Measurements from ENCODE around the gene PLCH1.
"Not testable (repeated sequence)": the region's sequence is repeated elsewhere in the genome, so short reads cannot be mapped to it uniquely, and the experiment has no call there.

The PLCH1 gene

DNA sequence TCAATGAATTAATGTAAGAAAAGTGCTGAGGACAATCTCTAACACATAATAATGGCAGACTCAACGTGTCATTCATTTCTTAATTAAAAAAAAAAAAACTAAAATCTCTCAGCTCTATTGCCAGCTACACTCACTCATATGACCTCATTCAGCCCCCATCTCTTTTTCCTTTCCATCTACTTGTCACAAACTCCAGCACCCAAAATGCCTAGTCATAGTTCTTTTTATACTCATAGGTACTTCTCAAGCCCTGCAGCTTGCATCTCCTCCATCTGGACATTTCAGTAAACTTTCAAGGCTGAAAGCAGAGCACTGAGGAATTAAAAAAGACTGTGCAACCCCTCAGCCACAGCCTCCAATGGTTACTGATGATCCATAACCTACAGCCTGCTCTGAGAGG is 109.8 kb downstream of the PLCH1 start:
- Histone ChIP-seq H3K27me3 (replicated peaks; ENCODE audit: control insufficient read depth, insufficient read depth, low read length) (no peaks in the 10 kb centered on the region; the same call in 1 of the 2 replicates), H3K36me3 (ENCODE audit: control insufficient read depth, insufficient read depth, low read length) (no peaks in the 10 kb centered on the region), H3K4me3 (replicated peaks; ENCODE audit: low read depth, low read length) (no peak overlapping the region)
- no peak for DNase-seq (ENCODE audit: extremely low read depth, insufficient read length)
- no peak for TF ChIP-seq CTCF (IDR thresholded peaks at IDR 0.05; ENCODE audit: insufficient read depth, low read length, poor library complexity, severe bottlenecking)

GRCh38 chr3:155634121-155634719 is 110.7 kb downstream of the PLCH1 start:
- no peak for DNase-seq (ENCODE audit: extremely low read depth, insufficient read length)
- no peak overlapping the region for H3K4me3 ChIP-seq (replicated peaks; ENCODE audit: low read depth, low read length)
- H3K27me3 ChIP-seq (replicated peaks; ENCODE audit: control insufficient read depth, insufficient read depth, low read length), result no peaks in the 10 kb centered on the region; the same call in 1 of the 2 replicates
- no peak for TF ChIP-seq CTCF (IDR thresholded peaks at IDR 0.05; ENCODE audit: insufficient read depth, low read length, poor library complexity, severe bottlenecking)
- no peaks in the 10 kb centered on the region for H3K36me3 ChIP-seq (ENCODE audit: control insufficient read depth, insufficient read depth, low read length)

DNA sequence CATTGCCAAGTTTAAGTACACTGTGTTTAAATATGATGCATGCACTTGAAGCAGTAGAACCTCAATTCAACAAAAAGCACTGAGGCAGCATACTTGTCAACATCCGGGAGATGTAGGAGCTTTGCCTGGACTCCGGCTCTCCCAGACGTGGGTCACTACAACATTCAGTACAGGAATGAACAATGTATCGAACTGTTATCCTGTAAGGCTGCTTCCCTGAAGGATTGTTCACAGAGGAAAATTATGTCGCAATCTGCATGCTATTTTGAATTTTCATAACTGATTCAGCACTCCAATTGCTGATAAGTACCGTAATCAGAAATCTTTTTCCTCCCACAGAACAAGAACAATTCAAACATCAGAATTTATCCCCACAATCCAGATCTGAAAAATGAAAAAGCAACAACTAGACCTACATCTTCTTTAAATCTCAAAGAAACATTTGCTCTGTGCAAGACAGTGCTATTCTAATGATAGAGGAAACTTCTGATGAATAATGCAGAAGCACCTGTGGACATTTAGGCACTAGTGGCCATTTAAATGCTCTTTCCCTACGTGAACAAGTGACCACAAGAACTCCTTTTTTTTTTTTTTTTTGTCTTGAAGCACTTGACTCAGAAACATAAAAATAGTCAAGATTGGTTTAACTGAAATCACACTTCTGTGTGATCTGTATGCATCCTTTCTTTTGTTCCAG is 113.4 kb downstream of the PLCH1 start:
- H3K36me3 ChIP-seq (ENCODE audit: control insufficient read depth, insufficient read depth, low read length), result no peaks in the 10 kb centered on the region
- DNase-seq (ENCODE audit: extremely low read depth, insufficient read length), result no peak
- H3K4me3 ChIP-seq (replicated peaks; ENCODE audit: low read depth, low read length), result no peak overlapping the region
- no peak for TF ChIP-seq CTCF (IDR thresholded peaks at IDR 0.05; ENCODE audit: insufficient read depth, low read length, poor library complexity, severe bottlenecking)
- H3K27me3 ChIP-seq (replicated peaks; ENCODE audit: control insufficient read depth, insufficient read depth, low read length), result no peaks in the 10 kb centered on the region; the same call in 1 of the 2 replicates

DNA sequence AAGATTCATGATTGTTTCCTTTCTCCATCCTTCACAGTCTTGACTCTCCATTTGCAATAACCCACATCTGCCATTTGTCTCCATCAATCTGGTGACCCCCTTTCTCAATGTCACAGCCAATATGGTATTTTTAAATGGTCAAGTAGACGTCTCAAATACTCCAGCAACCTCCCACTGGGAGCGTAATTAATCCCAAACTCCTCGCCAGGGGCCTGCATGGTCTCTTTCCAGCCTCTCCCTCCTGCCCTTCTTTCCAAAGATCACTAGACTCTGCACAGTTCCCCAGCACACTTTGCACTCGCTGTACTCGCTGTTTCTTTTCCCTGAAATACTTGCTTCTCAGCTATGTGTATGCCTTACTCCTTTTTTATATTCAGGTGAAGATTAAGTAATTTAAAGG is 115.3 kb downstream of the PLCH1 start:
- no peak for TF ChIP-seq CTCF (IDR thresholded peaks at IDR 0.05; ENCODE audit: insufficient read depth, low read length, poor library complexity, severe bottlenecking)
- no peaks in the 10 kb centered on the region for H3K36me3 ChIP-seq (ENCODE audit: control insufficient read depth, insufficient read depth, low read length)
- no peak for DNase-seq (ENCODE audit: extremely low read depth, insufficient read length)
- H3K27me3 ChIP-seq (replicated peaks; ENCODE audit: control insufficient read depth, insufficient read depth, low read length), result no peaks in the 10 kb centered on the region
- H3K4me3 ChIP-seq (replicated peaks; ENCODE audit: low read depth, low read length), result no peak overlapping the region

DNA sequence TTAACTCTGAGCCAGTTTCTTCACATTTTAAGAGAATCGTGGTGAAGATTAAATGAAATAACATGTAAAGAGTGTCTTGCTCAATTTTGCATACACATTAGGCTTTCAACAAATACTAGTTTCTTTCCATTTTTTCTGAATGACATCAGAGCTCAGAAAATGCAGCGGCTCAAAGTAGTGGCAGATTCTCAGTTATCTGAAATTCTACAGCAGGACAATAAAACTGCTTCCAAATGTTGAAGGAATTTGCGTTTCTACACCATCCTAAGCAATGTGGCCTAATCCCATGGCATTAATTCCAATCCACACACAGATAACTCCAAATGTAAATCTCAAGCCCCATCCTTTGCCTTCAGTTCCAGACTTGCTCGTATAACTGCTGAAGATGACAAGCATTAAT is 115.8 kb downstream of the PLCH1 start:
- no peak for TF ChIP-seq CTCF (IDR thresholded peaks at IDR 0.05; ENCODE audit: insufficient read depth, low read length, poor library complexity, severe bottlenecking)
- no peak for DNase-seq (ENCODE audit: extremely low read depth, insufficient read length)

GRCh38 chr3:155622647-155623046 is 122.2 kb downstream of the PLCH1 start:
- not testable (repeated sequence) for DNase-seq (ENCODE audit: extremely low read depth, insufficient read length); H3K36me3 ChIP-seq (ENCODE audit: control insufficient read depth, insufficient read depth, low read length); H3K4me3 ChIP-seq (replicated peaks; ENCODE audit: low read depth, low read length); H3K27me3 ChIP-seq (replicated peaks; ENCODE audit: control insufficient read depth, insufficient read depth, low read length)

More for the DNA sequence above, 115.8 kb downstream of the PLCH1 start:
- H3K4me3 ChIP-seq (replicated peaks; ENCODE audit: low read depth, low read length), result no peak overlapping the region
- H3K36me3 ChIP-seq (ENCODE audit: control insufficient read depth, insufficient read depth, low read length), result no peaks in the 10 kb centered on the region
- H3K27me3 ChIP-seq (replicated peaks; ENCODE audit: control insufficient read depth, insufficient read depth, low read length), result no peaks in the 10 kb centered on the region

DNA sequence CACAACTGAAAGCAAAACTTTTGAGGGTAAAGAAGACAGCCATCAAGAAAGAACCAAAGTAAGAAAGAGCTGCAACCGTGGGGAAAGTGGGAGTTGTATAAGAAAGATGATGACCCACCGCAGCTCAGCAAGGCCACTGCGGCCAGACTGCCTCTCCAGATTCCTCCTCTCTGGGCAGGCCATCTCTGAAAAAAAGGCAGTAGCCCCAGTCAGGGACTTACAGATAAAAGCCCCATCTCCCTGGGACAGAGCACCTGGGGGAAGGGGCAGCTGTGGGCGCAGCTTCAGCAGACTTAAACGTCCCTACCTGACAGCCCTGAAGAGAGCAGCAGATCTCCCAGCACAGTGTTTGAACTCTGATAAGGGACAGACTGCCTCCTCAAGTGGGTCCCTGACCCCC is 124.3 kb downstream of the PLCH1 start:
- not testable (repeated sequence) for H3K4me3 ChIP-seq (replicated peaks; ENCODE audit: low read depth, low read length); H3K36me3 ChIP-seq (ENCODE audit: control insufficient read depth, insufficient read depth, low read length); H3K27me3 ChIP-seq (replicated peaks; ENCODE audit: control insufficient read depth, insufficient read depth, low read length); DNase-seq (ENCODE audit: extremely low read depth, insufficient read length)
